ENCODE results near the gene KCNK10.

KCNK10 gene

GRCh38 chr14:88168498-88169165, 154.4 kb downstream of the KCNK10 start:
- no peak for DNase-seq (ENCODE audit: low read depth, low spot score)
- ChIA-PET POLR2A (no interaction called here), CTCF (interaction anchor here (0.7 to 2.7 kb wide), 7 partner anchors 11 to 228 kb away, joined by 4 to 28 read pairs (median 5); no protein-coding TSS in a partner anchor)
- TF ChIP-seq CTCF (IDR thresholded peaks at IDR 0.05; ENCODE audit: insufficient read depth, low read length, missing control alignments), result peak; percentile 63
- H3K4me3 ChIP-seq (ENCODE audit: low read depth, low read length), result no peak overlapping the region

- H3K4me3 ChIP-seq (ENCODE audit: low read depth, low read length), result no peak overlapping the region
- CTCF ChIA-PET, result interaction anchor here (1.0 to 2.7 kb wide), 6 partner anchors 11 to 227 kb away, joined by 4 to 28 read pairs (median 8); no protein-coding TSS in a partner anchor
- no peak for TF ChIP-seq CTCF (IDR thresholded peaks at IDR 0.05; ENCODE audit: insufficient read depth, low read length, missing control alignments)
- POLR2A ChIA-PET, result no interaction called here
- no peak for DNase-seq (ENCODE audit: low read depth, low spot score)
Measured at GRCh38 chr14:88168025-88168424, 155.0 kb downstream of the KCNK10 start.

DNA sequence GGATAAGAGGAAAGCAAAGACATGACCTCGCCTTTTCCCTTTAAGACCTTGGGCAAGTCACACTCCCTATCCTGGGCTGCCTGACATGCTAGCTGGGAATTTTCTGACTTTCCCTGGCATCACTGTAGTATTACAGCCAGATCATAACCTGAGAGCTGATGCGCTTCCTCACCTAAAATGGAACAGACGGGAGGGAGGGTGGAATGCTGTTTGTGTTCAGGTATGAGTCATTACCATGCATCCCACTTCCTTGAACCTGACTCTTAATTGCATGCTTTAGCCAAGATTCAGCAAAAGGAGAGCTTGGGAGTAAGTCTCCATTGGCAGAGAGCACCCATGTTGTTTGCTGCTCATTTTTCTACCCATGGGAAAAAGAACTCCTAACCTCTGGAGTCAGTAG, 156.5 kb downstream of the KCNK10 start:
- no peak for TF ChIP-seq CTCF (IDR thresholded peaks at IDR 0.05; ENCODE audit: insufficient read depth, low read length, missing control alignments)
- no peak for DNase-seq (ENCODE audit: low read depth, low spot score)
- ChIA-PET CTCF (interaction anchor here (1.4 kb wide), 1 partner anchor 153 kb away, joined by 4 read pairs; no protein-coding TSS in a partner anchor), POLR2A (no interaction called here)
- no peak overlapping the region for H3K4me3 ChIP-seq (ENCODE audit: low read depth, low read length)

GRCh38 chr14:88164906-88165534, 158.0 kb downstream of the KCNK10 start:
- POLR2A ChIA-PET, result no interaction called here
- DNase-seq (ENCODE audit: low read depth, low spot score), result no peak
- CTCF ChIA-PET, result interaction anchor here (1.1 kb wide), 1 partner anchor 220 kb away, joined by 3 read pairs; no protein-coding TSS in a partner anchor
- TF ChIP-seq CTCF (IDR thresholded peaks at IDR 0.05; ENCODE audit: insufficient read depth, low read length, missing control alignments), result no peak
- no peak overlapping the region for H3K4me3 ChIP-seq (ENCODE audit: low read depth, low read length)

DNA sequence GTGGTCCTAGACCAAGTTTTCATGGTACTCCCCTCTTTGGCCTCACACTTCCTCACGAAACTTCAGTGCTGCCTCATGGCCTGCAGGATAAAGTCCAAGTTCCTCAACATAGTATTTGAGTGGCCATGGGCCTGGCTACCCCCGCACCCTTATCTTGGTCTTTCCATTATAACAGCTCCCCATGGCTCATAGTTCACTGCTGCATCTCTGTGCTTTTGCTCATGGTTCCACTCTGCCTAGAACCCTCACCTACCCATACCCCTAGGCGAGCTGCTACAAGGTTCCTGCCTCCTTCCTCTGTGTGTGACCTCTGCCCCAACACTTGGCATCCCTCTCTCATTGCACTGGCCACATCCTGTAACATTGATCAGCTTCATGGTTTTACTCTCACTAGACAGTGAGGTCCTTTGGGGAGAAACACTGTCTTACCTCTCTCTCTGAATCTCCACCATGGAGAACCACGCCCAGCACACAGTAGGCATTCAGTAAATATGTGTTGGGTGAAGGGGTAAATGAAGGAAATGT, 159.3 kb downstream of the KCNK10 start:
- no peak for TF ChIP-seq CTCF (IDR thresholded peaks at IDR 0.05; ENCODE audit: insufficient read depth, low read length, missing control alignments)
- CTCF ChIA-PET, result no interaction called here
- no peak for DNase-seq (ENCODE audit: low read depth, low spot score)
- POLR2A ChIA-PET, result no interaction called here
- no peak overlapping the region for H3K4me3 ChIP-seq (ENCODE audit: low read depth, low read length)

DNA sequence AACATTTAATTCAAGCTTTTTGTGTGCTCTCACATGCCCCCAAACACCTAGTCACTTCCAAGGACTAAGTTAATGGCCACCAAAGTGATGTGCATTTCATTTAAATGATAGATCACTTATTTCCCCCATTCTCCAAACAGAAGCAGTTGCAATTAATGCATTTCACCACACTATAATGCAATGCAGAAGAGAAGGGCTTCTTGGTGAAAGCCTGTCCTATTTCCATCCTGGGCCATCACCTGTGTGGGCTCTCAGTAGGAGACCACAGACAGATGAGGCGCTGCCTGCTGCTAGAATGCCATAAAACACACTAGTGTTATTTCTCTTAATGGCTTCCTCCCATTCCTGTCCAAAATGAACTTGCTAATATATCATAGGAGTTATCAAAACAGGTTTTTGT, 166.9 kb downstream of the KCNK10 start:
- no peak overlapping the region for H3K4me3 ChIP-seq (ENCODE audit: low read depth, low read length)
- POLR2A ChIA-PET, result no interaction called here
- no peak for DNase-seq (ENCODE audit: low read depth, low spot score)
- no peak for TF ChIP-seq CTCF (IDR thresholded peaks at IDR 0.05; ENCODE audit: insufficient read depth, low read length, missing control alignments)
- CTCF ChIA-PET, result no interaction called here
